Measurements from ENCODE around the gene DYRK1A.
"Not testable (repeated sequence)": the region's sequence is repeated elsewhere in the genome, so short reads cannot be mapped to it uniquely, and the experiment has no call there.

DNA sequence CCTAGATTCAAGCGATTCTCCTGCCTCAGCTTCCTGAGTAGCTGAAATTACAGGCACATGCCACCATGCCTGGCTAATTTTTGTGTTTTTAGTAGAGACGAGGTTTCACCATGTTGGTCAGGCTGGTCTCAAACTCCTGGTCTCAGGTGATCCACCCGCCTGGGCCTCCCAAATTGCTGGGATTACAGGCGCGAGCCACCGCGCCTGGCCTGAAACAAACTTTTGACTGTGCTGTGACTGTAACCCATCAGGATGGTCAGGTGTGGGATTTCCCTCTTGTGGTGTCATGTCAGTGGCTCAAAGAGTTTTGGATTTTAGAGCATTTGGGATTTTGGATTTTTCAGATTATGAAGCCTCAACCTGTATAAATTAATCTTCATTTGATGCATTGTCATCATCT, 38.4 kb upstream of the DYRK1A start:
- TF ChIP-seq POLR2AphosphoS5 (IDR thresholded peaks at IDR 0.05; ENCODE audit: borderline replicate concordance, low read depth, low read length); EZH2 (IDR thresholded peaks at IDR 0.05); FOXP2 (optimal IDR thresholded peaks at IDR 0.05; ENCODE audit: control extremely low read depth, extremely low read length, insufficient read depth): not testable (repeated sequence)
